ENCODE data around the gene BNC2.
A peak's percentile ranks its signal among the peaks of the same experiment; 100 is the strongest.

BNC2 gene

DNA sequence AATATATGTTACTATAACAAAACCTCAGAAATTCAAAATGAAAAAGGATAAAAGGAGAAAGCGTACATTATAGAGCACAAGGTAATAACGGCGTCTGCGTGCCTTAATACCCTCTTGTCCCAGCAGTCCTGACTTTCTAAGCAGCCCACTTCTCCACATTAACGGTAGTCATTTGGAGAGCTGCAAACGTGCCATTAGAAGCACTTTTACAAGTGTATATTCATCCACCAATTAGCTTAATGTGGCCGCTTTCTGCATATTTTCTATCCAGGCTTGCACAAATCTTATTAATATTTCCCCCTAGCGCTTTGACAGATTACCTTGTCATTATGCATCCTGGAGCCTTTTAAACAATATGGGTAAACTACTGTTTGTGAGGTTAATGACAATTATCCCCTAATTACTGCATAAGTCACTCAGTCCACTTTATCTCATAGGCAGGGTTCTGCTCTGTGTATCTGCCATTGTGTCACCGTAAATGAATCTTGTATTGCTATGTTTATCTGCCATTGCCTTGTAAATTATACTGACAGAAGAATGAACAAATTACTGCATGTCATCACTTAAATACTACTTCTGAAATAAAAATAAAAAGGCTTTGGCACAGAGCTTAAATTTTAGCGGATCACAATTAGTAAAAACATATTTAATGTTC lies 421.3 kb downstream of the BNC2 start:
- no peaks in the 10 kb centered on the region for H3K27me3 ChIP-seq (ENCODE audit: insufficient read depth, poor library complexity, severe bottlenecking)
- H3K4me1 ChIP-seq (ENCODE audit: insufficient read depth, poor library complexity, severe bottlenecking): peaks cover 20% of the 10 kb centered on the region
- DNase-seq (ENCODE audit: low spot score) (no peak), ATAC-seq (ENCODE audit: low read depth) (no peak)
- H3K4me3 ChIP-seq (ENCODE audit: severe bottlenecking): no peak overlapping the region
- H3K9me3 ChIP-seq (ENCODE audit: severe bottlenecking): no peaks in the 10 kb centered on the region
- no peaks in the 10 kb centered on the region for H3K36me3 ChIP-seq (ENCODE audit: low read depth)
- TF ChIP-seq, protein P1, sequence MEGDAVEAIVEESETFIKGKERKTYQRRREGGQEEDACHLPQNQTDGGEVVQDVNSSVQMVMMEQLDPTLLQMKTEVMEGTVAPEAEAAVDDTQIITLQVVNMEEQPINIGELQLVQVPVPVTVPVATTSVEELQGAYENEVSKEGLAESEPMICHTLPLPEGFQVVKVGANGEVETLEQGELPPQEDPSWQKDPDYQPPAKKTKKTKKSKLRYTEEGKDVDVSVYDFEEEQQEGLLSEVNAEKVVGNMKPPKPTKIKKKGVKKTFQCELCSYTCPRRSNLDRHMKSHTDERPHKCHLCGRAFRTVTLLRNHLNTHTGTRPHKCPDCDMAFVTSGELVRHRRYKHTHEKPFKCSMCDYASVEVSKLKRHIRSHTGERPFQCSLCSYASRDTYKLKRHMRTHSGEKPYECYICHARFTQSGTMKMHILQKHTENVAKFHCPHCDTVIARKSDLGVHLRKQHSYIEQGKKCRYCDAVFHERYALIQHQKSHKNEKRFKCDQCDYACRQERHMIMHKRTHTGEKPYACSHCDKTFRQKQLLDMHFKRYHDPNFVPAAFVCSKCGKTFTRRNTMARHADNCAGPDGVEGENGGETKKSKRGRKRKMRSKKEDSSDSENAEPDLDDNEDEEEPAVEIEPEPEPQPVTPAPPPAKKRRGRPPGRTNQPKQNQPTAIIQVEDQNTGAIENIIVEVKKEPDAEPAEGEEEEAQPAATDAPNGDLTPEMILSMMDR (IDR thresholded peaks at IDR 0.05; ENCODE audit: poor library complexity, severe bottlenecking): no peak
- H3K27ac ChIP-seq (ENCODE audit: poor library complexity, severe bottlenecking): no peak overlapping the region

GRCh38 chr9:16447946-16448345 lies 422.5 kb downstream of the BNC2 start:
- Histone ChIP-seq H3K9me3 (ENCODE audit: severe bottlenecking) (no peaks in the 10 kb centered on the region), H3K27me3 (ENCODE audit: insufficient read depth, poor library complexity, severe bottlenecking) (no peaks in the 10 kb centered on the region), H3K4me1 (ENCODE audit: insufficient read depth, poor library complexity, severe bottlenecking) (peaks cover 26% of the 10 kb centered on the region), H3K36me3 (ENCODE audit: low read depth) (no peaks in the 10 kb centered on the region), H3K27ac (ENCODE audit: poor library complexity, severe bottlenecking) (no peak overlapping the region), H3K4me3 (ENCODE audit: severe bottlenecking) (no peak overlapping the region)
- TF ChIP-seq, protein P1 (IDR thresholded peaks at IDR 0.05; ENCODE audit: poor library complexity, severe bottlenecking): no peak
- DNase-seq (ENCODE audit: low spot score): no peak
- no peak for ATAC-seq (ENCODE audit: low read depth)

DNA sequence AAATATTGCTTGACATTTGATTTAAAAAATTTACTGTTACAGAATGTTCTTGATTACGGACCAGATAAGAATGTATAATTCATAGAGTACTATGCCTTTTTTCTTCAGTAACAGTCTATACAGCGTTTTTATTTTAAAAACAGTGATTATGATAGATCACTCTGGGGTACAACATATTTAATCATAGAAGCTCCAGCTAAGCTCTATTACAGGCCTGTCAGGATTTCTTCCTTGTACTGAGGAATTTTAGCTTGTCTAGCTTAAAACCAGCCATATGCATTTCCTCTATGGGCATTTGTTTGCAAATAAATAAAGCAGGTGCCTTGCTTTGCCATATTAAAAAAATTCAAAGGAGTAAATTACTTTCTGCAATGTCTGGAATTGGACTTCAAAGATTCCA lies 423.8 kb downstream of the BNC2 start:
- no peaks in the 10 kb centered on the region for H3K27me3 ChIP-seq (ENCODE audit: insufficient read depth, poor library complexity, severe bottlenecking)
- TF ChIP-seq, protein P1 (IDR thresholded peaks at IDR 0.05; ENCODE audit: poor library complexity, severe bottlenecking): no peak
- peaks cover 38% of the 10 kb centered on the region for H3K4me1 ChIP-seq (ENCODE audit: insufficient read depth, poor library complexity, severe bottlenecking)
- no peak for ATAC-seq (ENCODE audit: low read depth)
- no peaks in the 10 kb centered on the region for H3K9me3 ChIP-seq (ENCODE audit: severe bottlenecking)
- DNase-seq (ENCODE audit: low spot score): no peak
- H3K36me3 ChIP-seq (ENCODE audit: low read depth): no peaks in the 10 kb centered on the region
- no peak overlapping the region for H3K27ac ChIP-seq (ENCODE audit: poor library complexity, severe bottlenecking)
- no peak overlapping the region for H3K4me3 ChIP-seq (ENCODE audit: severe bottlenecking)

GRCh38 chr9:16445141-16445920 lies 425.1 kb downstream of the BNC2 start:
- ATAC-seq (ENCODE audit: low read depth): peak; percentile 96
- TF ChIP-seq, protein P1 (IDR thresholded peaks at IDR 0.05; ENCODE audit: poor library complexity, severe bottlenecking): no peak
- H3K4me3 ChIP-seq (ENCODE audit: severe bottlenecking): no peak overlapping the region
- peak overlapping the region; percentile 38 for H3K27ac ChIP-seq (ENCODE audit: poor library complexity, severe bottlenecking)
- H3K27me3 ChIP-seq (ENCODE audit: insufficient read depth, poor library complexity, severe bottlenecking): no peaks in the 10 kb centered on the region
- no peaks in the 10 kb centered on the region for H3K36me3 ChIP-seq (ENCODE audit: low read depth)
- no peak for DNase-seq (ENCODE audit: low spot score)
- H3K4me1 ChIP-seq (ENCODE audit: insufficient read depth, poor library complexity, severe bottlenecking): peaks cover 38% of the 10 kb centered on the region
- H3K9me3 ChIP-seq (ENCODE audit: severe bottlenecking): no peaks in the 10 kb centered on the region

GRCh38 chr9:16442622-16443021 lies 427.8 kb downstream of the BNC2 start:
- Histone ChIP-seq H3K36me3 (ENCODE audit: low read depth) (no peaks in the 10 kb centered on the region), H3K4me1 (ENCODE audit: insufficient read depth, poor library complexity, severe bottlenecking) (peaks cover 38% of the 10 kb centered on the region), H3K9me3 (ENCODE audit: severe bottlenecking) (no peaks in the 10 kb centered on the region), H3K27me3 (ENCODE audit: insufficient read depth, poor library complexity, severe bottlenecking) (no peaks in the 10 kb centered on the region), H3K27ac (ENCODE audit: poor library complexity, severe bottlenecking) (peak overlapping the region; percentile 49), H3K4me3 (ENCODE audit: severe bottlenecking) (no peak overlapping the region)
- TF ChIP-seq, protein P1 (IDR thresholded peaks at IDR 0.05; ENCODE audit: poor library complexity, severe bottlenecking): no peak
- ATAC-seq (ENCODE audit: low read depth) (peak; percentile 78), DNase-seq (ENCODE audit: low spot score) (peak; percentile 74)

Measured in RWPE2 (cell line).